ENCODE measurements around the gene NUP93.
"Not testable (repeated sequence)": the region's sequence is repeated elsewhere in the genome, so short reads cannot be mapped to it uniquely, and the experiment has no call there.

Gene NUP93

GRCh38 chr16:56807011-56807675 is 77.2 kb downstream of the NUP93 start:
- TF ChIP-seq CTCF (IDR thresholded peaks at IDR 0.05; ENCODE audit: low read length, missing control alignments) = no peak
- H3K4me3 ChIP-seq (replicated peaks; ENCODE audit: low read depth, low read length) = no peak overlapping the region
- DNase-seq (ENCODE audit: low read depth) = peak; percentile 68

GRCh38 chr16:56807676-56808067 is 77.7 kb downstream of the NUP93 start:
- DNase-seq (ENCODE audit: low read depth); H3K4me3 ChIP-seq (replicated peaks; ENCODE audit: low read depth, low read length): not testable (repeated sequence)

- no peak for DNase-seq (ENCODE audit: low read depth)
- H3K4me3 ChIP-seq (replicated peaks; ENCODE audit: low read depth, low read length) = no peak overlapping the region
- TF ChIP-seq CTCF (IDR thresholded peaks at IDR 0.05; ENCODE audit: low read length, missing control alignments) = no peak
Measured at GRCh38 chr16:56810954-56811353, 81.0 kb downstream of the NUP93 start.

- H3K4me3 ChIP-seq (replicated peaks; ENCODE audit: low read depth, low read length); DNase-seq (ENCODE audit: low read depth): not testable (repeated sequence)
Measured at GRCh38 chr16:56811602-56812001, 81.7 kb downstream of the NUP93 start.

- DNase-seq (ENCODE audit: low read depth) = peak; percentile 61
- H3K4me3 ChIP-seq (replicated peaks; ENCODE audit: low read depth, low read length) = no peak overlapping the region
- no peak for TF ChIP-seq CTCF (IDR thresholded peaks at IDR 0.05; ENCODE audit: low read length, missing control alignments)
Measured at GRCh38 chr16:56812884-56813283, 83.0 kb downstream of the NUP93 start.

- no peak for TF ChIP-seq CTCF (IDR thresholded peaks at IDR 0.05; ENCODE audit: low read length, missing control alignments)
- DNase-seq (ENCODE audit: low read depth) = no peak
- no peak overlapping the region for H3K4me3 ChIP-seq (replicated peaks; ENCODE audit: low read depth, low read length)
Measured at GRCh38 chr16:56814537-56815432, 84.9 kb downstream of the NUP93 start.

- no peak for DNase-seq (ENCODE audit: low read depth)
- no peak overlapping the region for H3K4me3 ChIP-seq (replicated peaks; ENCODE audit: low read depth, low read length)
- no peak for TF ChIP-seq CTCF (IDR thresholded peaks at IDR 0.05; ENCODE audit: low read length, missing control alignments)
Measured at GRCh38 chr16:56815721-56816120, 85.8 kb downstream of the NUP93 start.

- TF ChIP-seq CTCF (IDR thresholded peaks at IDR 0.05; ENCODE audit: low read length, missing control alignments) = no peak
- no peak for DNase-seq (ENCODE audit: low read depth)
- no peak overlapping the region for H3K4me3 ChIP-seq (replicated peaks; ENCODE audit: low read depth, low read length)
Measured at GRCh38 chr16:56817056-56817455, 87.1 kb downstream of the NUP93 start.
